GDM1 (cell line): ENCODE results near the gene TTLL11.

ENCODE experiments used
- DNase-seq: peaks from one replicate; lab custom pipeline; 2025; lab: John Stamatoyannopoulos, UW

Gene TTLL11

GRCh38 chr9:122125509-122126330 is 32.6 kb upstream of the TTLL11 start:
- no peak for DNase-seq

GRCh38 chr9:122125158-122125508 is 32.0 kb upstream of the TTLL11 start:
- peak; percentile 68 for DNase-seq

- DNase-seq = no peak
Measured at GRCh38 chr9:122124528-122124927, 31.4 kb upstream of the TTLL11 start.

GRCh38 chr9:122124048-122124447 is 30.9 kb upstream of the TTLL11 start:
- DNase-seq = no peak

- DNase-seq = peak; percentile 50
Measured at GRCh38 chr9:122122903-122123632, 30.0 kb upstream of the TTLL11 start.

GRCh38 chr9:122122468-122122867 is 29.4 kb upstream of the TTLL11 start:
- no peak for DNase-seq

- no peak for DNase-seq
Measured at GRCh38 chr9:122121931-122122330, 28.8 kb upstream of the TTLL11 start.

GRCh38 chr9:122121391-122121790 is 28.3 kb upstream of the TTLL11 start:
- DNase-seq = no peak

GRCh38 chr9:122120316-122121071 is 27.4 kb upstream of the TTLL11 start:
- DNase-seq = no peak

GRCh38 chr9:122119721-122120120 is 26.6 kb upstream of the TTLL11 start:
- DNase-seq = no peak

- DNase-seq = no peak
Measured at GRCh38 chr9:122119166-122119521, 26.0 kb upstream of the TTLL11 start.

GRCh38 chr9:122118343-122119165 is 25.4 kb upstream of the TTLL11 start:
- no peak for DNase-seq

- peak; percentile 5 for DNase-seq
Measured at GRCh38 chr9:122117241-122117640, 24.1 kb upstream of the TTLL11 start.

GRCh38 chr9:122116448-122117173 is 23.5 kb upstream of the TTLL11 start:
- DNase-seq = no peak

GRCh38 chr9:122116040-122116439 is 22.9 kb upstream of the TTLL11 start:
- DNase-seq = no peak

GRCh38 chr9:122115176-122116035 is 22.3 kb upstream of the TTLL11 start:
- no peak for DNase-seq

GRCh38 chr9:122113574-122113973 is 20.5 kb upstream of the TTLL11 start:
- DNase-seq = no peak

- DNase-seq = no peak
Measured at GRCh38 chr9:122112238-122112637, 19.1 kb upstream of the TTLL11 start.

GRCh38 chr9:122111413-122112085 is 18.4 kb upstream of the TTLL11 start:
- no peak for DNase-seq
